Effector memory CD4-positive, alpha-beta T cell (primary cell): ENCODE measurements around the gene IL4I1.

ENCODE experiments used
- DNase-seq, 3 donors: peaks; one replicate each; pipeline ENCODE4 v3.0.0-alpha.2; 2020
- H3K27ac ChIP-seq: 2 replicates; pipeline ENCODE4 v1.7.0; 2013; ENCODE audit warnings: mild to moderate bottlenecking, low read length, moderate library complexity; ENCODE audit not compliant: insufficient read depth, poor library complexity, severe bottlenecking
- H3K27me3 ChIP-seq: replicated peaks from 2 replicates; pipeline ENCODE4 v1.7.0; 2013; ENCODE audit warnings: mild to moderate bottlenecking, low read length; ENCODE audit not compliant: insufficient read depth, control insufficient read depth, poor library complexity, severe bottlenecking
- H3K36me3 ChIP-seq: 2 replicates; pipeline ENCODE4 v1.7.0; 2013; ENCODE audit warnings: mild to moderate bottlenecking, low read length, moderate library complexity; ENCODE audit not compliant: control insufficient read depth, insufficient read depth
- H3K4me1 ChIP-seq: 2 replicates; pipeline ENCODE4 v1.7.0; 2013; ENCODE audit warnings: low read length, mild to moderate bottlenecking; ENCODE audit not compliant: control insufficient read depth, insufficient read depth, poor library complexity, severe bottlenecking
- H3K4me3 ChIP-seq: 2 replicates; pipeline ENCODE4 v1.7.0; 2013; ENCODE audit warnings: low read length, low read depth, mild to moderate bottlenecking; ENCODE audit not compliant: insufficient read depth, poor library complexity, severe bottlenecking
- H3K9me3 ChIP-seq: 2 replicates; pipeline ENCODE4 v1.7.0; 2013; ENCODE audit warnings: mild to moderate bottlenecking, low read length, moderate library complexity; ENCODE audit not compliant: control insufficient read depth

IL4I1 gene

GRCh38 chr19:49863935-49864320 lies 32.8 kb downstream of the IL4I1 start:
- Histone ChIP-seq H3K27ac (no peak overlapping the region), H3K36me3 (peaks cover 37% of the 10 kb centered on the region), H3K9me3 (no peaks in the 10 kb centered on the region), H3K4me1 (peaks cover 16% of the 10 kb centered on the region), H3K4me3 (no peak overlapping the region), H3K27me3 (no peaks in the 10 kb centered on the region)
- no peak for DNase-seq

- no peaks in the 10 kb centered on the region for H3K27me3 ChIP-seq
- H3K27ac ChIP-seq: no peak overlapping the region
- H3K4me1 ChIP-seq: peaks cover 16% of the 10 kb centered on the region
- H3K36me3 ChIP-seq: peaks cover 42% of the 10 kb centered on the region
- H3K9me3 ChIP-seq: no peaks in the 10 kb centered on the region
- DNase-seq: no peak
- H3K4me3 ChIP-seq: no peak overlapping the region
Measured at GRCh38 chr19:49863254-49863934, 33.3 kb downstream of the IL4I1 start.

DNA sequence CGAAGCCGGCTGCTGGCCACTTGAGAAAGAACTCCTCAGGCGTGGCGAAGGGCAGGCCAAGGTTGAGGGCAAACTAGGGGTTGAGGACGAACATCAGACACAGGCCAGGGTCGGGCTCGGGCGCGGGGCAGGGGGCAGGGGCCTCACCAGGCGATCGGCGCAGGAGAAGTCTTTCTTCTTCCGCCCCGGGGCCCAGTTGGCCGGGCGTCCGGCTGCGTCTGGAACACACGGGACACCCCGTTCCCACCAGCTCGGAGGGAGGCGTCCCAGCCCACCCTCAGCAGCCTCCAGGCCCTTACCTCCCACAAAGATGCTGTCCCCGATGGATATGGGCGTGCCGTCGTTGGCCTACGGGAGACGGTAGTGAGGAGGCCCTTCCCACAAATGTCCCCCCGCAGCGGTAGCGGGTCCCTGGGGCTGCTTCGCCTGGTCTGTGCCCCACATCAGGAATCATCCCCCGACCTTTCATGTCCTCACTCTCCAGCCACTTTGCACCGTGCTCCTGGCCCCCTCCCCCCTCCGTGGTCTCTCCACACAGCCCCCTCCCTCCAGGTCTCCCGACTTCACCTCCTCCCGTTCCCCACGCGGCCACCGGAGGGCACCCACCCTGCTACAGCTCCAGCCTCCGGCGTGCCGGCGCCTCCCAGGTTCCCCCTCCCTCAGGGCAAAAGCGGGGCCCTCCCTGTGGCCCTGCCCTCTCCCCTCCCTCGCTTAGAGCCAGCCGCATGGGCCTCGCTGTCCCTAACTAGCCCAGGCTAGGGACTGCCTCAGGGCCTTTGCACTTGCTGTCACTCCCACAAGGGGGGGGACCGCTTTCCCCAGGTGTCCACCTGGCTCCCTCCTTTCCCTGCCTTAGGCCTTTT lies 34.1 kb downstream of the IL4I1 start:
- no peak overlapping the region for H3K27ac ChIP-seq
- H3K36me3 ChIP-seq: peaks cover 49% of the 10 kb centered on the region
- peaks cover 16% of the 10 kb centered on the region for H3K4me1 ChIP-seq
- no peak overlapping the region for H3K4me3 ChIP-seq
- H3K27me3 ChIP-seq: no peaks in the 10 kb centered on the region
- DNase-seq: no peak
- H3K9me3 ChIP-seq: no peaks in the 10 kb centered on the region

GRCh38 chr19:49861541-49862378 lies 34.9 kb downstream of the IL4I1 start:
- peaks cover 8% of the 10 kb centered on the region for H3K4me1 ChIP-seq
- no peak overlapping the region for H3K27ac ChIP-seq
- no peak for DNase-seq
- H3K9me3 ChIP-seq: no peaks in the 10 kb centered on the region
- H3K4me3 ChIP-seq: no peak overlapping the region
- H3K27me3 ChIP-seq: no peaks in the 10 kb centered on the region
- peaks cover 53% of the 10 kb centered on the region for H3K36me3 ChIP-seq

- Histone ChIP-seq H3K4me3 (no peak overlapping the region), H3K36me3 (peaks cover 57% of the 10 kb centered on the region), H3K27me3 (no peaks in the 10 kb centered on the region), H3K27ac (no peak overlapping the region), H3K9me3 (no peaks in the 10 kb centered on the region), H3K4me1 (peaks cover 1% of the 10 kb centered on the region)
- DNase-seq: no peak
Measured at GRCh38 chr19:49861107-49861506, 35.6 kb downstream of the IL4I1 start.

- H3K4me3 ChIP-seq: no peak overlapping the region
- no peaks in the 10 kb centered on the region for H3K9me3 ChIP-seq
- H3K27ac ChIP-seq: no peak overlapping the region
- no peak for DNase-seq
- H3K27me3 ChIP-seq: no peaks in the 10 kb centered on the region
- H3K4me1 ChIP-seq: no peaks in the 10 kb centered on the region
- peaks cover 63% of the 10 kb centered on the region for H3K36me3 ChIP-seq
Measured at GRCh38 chr19:49860336-49861102, 36.2 kb downstream of the IL4I1 start.

DNA sequence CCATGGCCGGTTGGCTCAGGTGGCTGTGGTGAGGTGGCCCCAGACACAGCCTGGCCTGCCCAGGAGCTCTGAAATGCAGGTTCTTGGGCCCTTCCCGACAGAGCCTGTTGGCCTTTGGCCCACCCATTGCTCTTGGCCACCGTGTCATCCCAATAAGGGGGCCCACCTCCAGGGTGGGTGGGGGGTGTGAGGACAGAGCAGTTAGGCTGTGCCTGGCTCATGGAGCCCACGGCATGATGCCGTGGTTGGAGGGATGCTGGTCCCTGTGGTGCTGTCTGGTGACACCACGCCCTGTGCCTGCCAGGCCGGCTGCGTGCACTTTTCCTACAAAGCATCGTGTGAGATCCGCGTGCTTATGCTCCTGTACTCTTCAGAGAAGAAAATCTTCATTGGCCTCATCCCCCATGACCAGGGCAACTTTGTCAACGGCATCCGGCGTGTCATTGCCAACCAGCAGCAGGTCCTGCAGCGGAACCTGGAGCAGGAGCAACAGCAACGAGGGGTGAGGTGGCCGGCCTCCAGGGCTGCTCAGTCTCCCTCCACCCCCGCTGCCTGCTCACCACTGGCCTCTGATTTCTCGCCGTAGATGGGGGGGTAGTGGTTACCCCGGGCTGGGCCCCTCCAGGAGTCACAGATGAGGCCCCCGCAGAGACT lies 36.9 kb downstream of the IL4I1 start:
- no peak overlapping the region for H3K4me3 ChIP-seq
- H3K36me3 ChIP-seq: peaks cover 69% of the 10 kb centered on the region
- H3K4me1 ChIP-seq: no peaks in the 10 kb centered on the region
- H3K27me3 ChIP-seq: no peaks in the 10 kb centered on the region
- no peak for DNase-seq
- H3K27ac ChIP-seq: no peak overlapping the region
- no peaks in the 10 kb centered on the region for H3K9me3 ChIP-seq

DNA sequence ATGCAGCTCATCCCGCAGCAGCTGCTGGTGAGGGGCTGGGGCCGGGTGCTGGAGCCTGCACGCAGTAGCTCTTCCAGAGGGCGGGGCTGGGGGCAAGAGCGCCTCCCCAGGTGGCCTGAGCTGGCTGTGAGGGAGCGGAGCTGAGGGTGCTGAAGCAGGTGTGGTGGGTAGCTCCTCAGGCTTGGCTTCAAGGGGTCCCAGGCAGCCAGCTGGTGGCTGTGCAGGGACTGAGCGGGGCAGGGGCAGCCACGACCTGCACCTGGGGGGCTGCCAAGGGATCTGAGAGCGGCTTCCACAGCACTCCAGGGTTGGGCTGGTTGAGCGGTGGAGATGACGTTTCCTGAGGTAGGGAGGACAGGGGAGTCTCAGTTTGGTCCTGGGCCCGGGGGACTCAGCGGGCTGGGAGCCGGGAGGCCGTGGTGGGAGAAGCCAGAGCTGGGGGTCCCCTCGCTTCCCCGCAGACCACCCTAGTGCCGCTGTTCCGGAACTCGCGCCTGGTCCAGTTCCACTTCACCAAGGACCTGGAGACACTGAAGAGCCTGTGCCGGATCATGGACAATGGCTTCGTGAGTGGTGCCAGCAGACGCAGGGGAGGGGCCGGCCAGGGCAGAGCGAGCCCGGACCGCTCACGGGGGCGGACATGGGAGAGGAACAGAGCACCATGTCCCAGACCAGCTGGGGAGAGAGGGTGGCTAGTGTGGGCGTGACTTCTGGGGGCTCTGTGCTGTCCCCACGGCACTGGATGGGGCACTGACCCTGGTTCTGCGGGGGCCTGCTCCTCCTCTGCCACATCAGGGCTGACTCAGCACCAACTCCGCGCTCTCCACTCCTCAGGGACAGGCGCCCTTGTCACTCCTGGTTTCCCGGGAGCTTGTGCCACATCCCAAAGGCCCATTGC lies 38.4 kb downstream of the IL4I1 start:
- Histone ChIP-seq H3K4me1 (no peaks in the 10 kb centered on the region), H3K9me3 (no peaks in the 10 kb centered on the region), H3K27ac (no peak overlapping the region), H3K36me3 (peaks cover 59% of the 10 kb centered on the region), H3K4me3 (no peak overlapping the region), H3K27me3 (no peaks in the 10 kb centered on the region)
- no peak for DNase-seq

DNA sequence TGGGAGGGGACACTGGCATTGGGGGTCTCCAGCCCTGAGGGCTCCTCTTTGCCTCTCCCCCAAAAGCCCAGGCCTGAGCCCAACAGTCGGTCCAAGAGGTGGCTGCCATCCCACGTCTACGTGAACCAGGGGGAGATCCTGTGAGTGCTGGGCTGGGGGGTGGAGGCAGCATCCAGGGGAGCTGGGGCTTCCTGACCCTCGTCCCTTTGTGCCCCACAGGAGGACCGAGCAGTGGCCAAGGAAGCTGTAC lies 38.9 kb downstream of the IL4I1 start:
- Histone ChIP-seq H3K27ac (no peak overlapping the region), H3K9me3 (no peaks in the 10 kb centered on the region), H3K4me1 (no peaks in the 10 kb centered on the region), H3K4me3 (no peak overlapping the region), H3K27me3 (no peaks in the 10 kb centered on the region), H3K36me3 (peaks cover 55% of the 10 kb centered on the region)
- no peak for DNase-seq
